Fibroblast of skin of left biceps (primary cell): Measurements from ENCODE around the gene PCDHGA10.
A peak's percentile ranks its signal among the peaks of the same experiment; 100 is the strongest.
"Not testable (repeated sequence)": the region's sequence is repeated elsewhere in the genome, so short reads cannot be mapped to it uniquely, and the experiment has no call there.

Experiments used
- DNase-seq, 2 experiments: peaks; one replicate each; pipeline ENCODE4 v3.0.0-alpha.2; 2013; ENCODE audit warnings: low read depth in 2 of 2

PCDHGA10 gene

DNA sequence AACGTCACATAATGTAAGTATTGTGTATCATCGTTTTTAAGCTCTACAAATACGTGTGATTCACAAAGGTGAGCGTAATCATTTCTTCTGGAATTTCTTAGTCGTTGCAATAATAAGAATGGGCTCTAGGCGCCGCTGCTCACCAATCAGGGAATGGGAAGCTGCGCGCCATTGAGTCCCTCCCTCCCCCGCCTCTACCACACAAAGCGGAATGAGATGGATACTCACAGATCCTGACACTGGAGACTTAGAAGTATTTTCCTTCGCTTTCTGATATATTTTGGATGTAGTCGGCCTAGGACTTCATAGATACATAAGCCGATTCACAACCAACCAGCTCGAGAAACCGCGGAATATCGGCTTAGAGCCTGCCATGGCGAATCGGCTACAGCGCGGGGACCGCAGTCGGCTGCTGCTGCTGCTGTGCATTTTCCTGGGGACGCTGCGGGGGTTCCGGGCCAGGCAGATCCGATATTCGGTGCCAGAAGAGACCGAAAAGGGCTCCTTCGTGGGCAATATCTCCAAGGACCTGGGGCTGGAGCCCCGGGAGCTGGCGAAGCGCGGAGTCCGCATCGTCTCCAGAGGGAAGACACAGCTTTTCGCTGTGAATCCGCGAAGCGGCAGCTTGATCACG is 8.2 kb downstream of the PCDHGA10 start, which contains the start of gene PCDHGA11:
Gene PCDHGA11 (plus strand): TSS at position 197 of the 634 bp plus-strand sequence. CDS start 177 bp downstream, at position 374.
- no peak for DNase-seq

DNA sequence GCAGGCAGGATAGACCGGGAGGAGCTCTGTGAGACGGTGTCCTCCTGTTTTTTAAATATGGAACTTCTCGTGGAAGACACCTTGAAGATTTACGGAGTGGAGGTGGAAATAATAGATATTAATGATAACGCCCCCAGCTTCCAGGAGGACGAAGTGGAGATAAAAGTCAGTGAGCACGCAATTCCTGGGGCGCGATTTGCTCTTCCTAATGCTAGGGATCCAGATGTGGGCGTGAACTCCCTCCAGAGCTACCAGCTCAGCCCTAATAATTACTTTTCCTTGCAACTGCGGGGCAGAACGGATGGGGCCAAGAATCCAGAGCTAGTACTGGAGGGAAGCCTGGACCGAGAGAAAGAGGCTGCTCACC is 8.7 kb downstream of the PCDHGA10 start:
- no peak for DNase-seq

DNA sequence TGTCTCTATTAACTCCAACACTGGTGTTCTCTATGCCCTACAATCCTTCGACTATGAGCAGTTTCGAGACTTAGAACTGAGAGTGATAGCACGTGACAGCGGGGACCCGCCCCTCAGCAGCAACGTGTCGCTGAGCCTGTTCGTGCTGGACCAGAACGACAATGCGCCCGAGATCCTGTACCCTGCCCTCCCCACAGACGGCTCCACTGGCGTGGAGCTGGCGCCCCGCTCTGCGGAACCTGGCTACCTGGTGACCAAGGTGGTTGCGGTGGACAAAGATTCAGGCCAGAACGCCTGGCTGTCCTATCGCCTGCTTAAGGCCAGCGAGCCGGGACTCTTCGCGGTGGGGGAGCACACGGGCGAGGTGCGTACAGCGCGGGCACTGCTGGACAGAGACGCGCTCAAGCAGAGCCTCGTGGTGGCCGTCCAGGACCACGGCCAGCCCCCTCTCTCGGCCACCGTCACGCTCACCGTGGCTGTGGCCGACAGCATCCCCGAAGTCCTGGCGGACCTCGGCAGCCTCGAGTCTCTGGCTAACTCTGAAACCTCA is 10.0 kb downstream of the PCDHGA10 start:
- no peak for DNase-seq

GRCh38 chr5:141427783-141428426 is 15.1 kb downstream of the PCDHGA10 start:
- DNase-seq = no peak

- DNase-seq = peak; percentile 78 to 82
Measured at GRCh38 chr5:141430332-141431113, 17.7 kb downstream of the PCDHGA10 start, which contains the start of gene PCDHGA12. Gene PCDHGA12 (plus strand): TSS chr5:141430507. CDS start chr5:141430760, 253 bp downstream.

GRCh38 chr5:141431286-141431685 is 18.5 kb downstream of the PCDHGA10 start:
- DNase-seq = no peak

DNA sequence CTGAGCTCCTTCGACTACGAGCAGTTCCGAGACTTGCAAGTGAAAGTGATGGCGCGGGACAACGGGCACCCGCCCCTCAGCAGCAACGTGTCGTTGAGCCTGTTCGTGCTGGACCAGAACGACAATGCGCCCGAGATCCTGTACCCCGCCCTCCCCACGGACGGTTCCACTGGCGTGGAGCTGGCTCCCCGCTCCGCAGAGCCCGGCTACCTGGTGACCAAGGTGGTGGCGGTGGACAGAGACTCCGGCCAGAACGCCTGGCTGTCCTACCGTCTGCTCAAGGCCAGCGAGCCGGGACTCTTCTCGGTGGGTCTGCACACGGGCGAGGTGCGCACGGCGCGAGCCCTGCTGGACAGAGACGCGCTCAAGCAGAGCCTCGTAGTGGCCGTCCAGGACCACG is 19.5 kb downstream of the PCDHGA10 start:
- DNase-seq = not testable (repeated sequence)

DNA sequence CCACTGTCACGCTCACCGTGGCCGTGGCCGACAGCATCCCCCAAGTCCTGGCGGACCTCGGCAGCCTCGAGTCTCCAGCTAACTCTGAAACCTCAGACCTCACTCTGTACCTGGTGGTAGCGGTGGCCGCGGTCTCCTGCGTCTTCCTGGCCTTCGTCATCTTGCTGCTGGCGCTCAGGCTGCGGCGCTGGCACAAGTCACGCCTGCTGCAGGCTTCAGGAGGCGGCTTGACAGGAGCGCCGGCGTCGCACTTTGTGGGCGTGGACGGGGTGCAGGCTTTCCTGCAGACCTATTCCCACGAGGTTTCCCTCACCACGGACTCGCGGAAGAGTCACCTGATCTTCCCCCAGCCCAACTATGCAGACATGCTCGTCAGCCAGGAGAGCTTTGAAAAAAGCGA is 19.9 kb downstream of the PCDHGA10 start:
- DNase-seq = not testable (repeated sequence)

GRCh38 chr5:141434006-141434405 is 21.2 kb downstream of the PCDHGA10 start:
- DNase-seq = no peak

- DNase-seq = no peak
Measured at GRCh38 chr5:141437221-141437620, 24.4 kb downstream of the PCDHGA10 start.

DNA sequence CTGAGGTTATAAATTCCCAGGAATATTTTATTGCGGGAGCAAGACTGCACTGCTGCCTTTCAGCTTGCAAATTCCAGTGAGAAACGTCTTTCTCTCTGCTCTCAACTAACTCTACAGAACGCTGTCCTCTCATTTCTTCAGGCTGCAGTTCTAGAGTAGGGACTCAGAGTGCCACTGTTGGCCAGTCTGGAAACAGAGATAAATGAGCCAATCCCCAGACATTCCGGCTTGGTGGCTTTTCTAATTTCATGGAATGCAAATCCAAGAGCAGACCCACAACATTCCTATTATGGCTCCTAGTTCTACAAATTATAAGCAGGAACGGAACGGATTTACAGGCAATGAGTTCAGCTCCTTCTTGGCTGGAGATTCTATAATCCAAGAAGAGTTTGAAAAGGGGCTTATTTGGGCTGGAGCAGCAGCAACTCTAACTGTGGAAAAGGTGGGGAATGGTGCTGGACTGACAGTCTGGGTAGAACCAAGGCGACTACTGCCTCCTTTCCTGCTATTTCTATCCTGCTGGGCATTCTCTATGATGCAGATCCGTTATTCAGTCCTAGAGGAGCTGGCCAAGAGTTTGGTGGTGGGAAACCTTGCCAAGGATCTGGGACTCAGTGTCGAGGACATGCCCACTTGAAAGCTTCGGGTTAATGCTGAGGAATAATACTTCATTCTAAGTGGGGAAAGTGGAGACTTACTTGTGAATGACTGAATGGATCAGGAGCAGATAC is 26.8 kb downstream of the PCDHGA10 start:
- no peak for DNase-seq

DNA sequence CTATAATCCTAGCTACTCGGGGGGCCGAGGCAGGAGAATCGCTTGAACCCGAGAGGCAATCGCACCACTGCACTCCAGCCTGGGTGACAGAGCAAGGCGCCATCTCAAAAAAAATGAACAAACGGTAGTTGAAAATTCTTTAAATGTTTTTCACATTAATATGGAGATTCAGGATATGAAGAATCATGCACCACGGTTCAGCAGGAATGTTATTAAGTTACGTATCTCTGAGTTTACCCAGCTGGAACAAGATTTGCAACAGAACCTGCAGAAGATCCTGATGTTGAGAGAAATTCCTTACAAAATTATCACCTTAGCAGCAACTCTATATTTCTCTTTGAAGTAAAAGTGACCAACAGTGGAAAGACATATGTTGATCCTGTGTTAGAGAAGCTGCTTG is 27.6 kb downstream of the PCDHGA10 start:
- DNase-seq = no peak

- no peak for DNase-seq
Measured at GRCh38 chr5:141441571-141442170, 28.9 kb downstream of the PCDHGA10 start.

DNA sequence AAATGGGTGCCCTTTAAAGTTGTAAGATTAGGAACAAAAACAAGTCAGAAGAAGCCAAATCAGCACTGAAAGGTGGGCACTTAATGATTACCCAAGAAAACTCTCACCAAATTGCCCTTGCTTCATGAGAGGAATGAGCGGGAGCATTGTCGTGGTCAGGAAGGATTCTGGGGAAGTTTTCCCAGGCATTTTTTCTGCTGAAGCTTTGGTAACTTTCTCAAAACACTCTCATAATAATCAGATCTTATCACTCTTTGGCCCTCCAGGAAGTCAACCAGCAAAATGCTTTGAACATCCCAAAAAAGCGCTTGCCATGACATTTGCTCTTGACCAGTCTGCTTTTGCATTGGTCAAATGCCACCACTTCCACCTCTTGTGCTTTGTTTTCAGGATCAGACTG is 52.6 kb downstream of the PCDHGA10 start:
- no peak for DNase-seq
